GM12872 (cell line): ENCODE results near the gene NECTIN1.

ENCODE experiments used
- TF ChIP-seq, protein P1 (sequence below): IDR thresholded peaks from 3 replicates; pipeline ENCODE4 v1.5.1; 2011; ENCODE audit warnings: low read depth, mild to moderate bottlenecking, low read length, moderate library complexity; ENCODE audit not compliant: insufficient read depth

Gene NECTIN1

GRCh38 chr11:119677840-119678239, 51.2 kb downstream of the NECTIN1 start:
- TF ChIP-seq, protein P1, sequence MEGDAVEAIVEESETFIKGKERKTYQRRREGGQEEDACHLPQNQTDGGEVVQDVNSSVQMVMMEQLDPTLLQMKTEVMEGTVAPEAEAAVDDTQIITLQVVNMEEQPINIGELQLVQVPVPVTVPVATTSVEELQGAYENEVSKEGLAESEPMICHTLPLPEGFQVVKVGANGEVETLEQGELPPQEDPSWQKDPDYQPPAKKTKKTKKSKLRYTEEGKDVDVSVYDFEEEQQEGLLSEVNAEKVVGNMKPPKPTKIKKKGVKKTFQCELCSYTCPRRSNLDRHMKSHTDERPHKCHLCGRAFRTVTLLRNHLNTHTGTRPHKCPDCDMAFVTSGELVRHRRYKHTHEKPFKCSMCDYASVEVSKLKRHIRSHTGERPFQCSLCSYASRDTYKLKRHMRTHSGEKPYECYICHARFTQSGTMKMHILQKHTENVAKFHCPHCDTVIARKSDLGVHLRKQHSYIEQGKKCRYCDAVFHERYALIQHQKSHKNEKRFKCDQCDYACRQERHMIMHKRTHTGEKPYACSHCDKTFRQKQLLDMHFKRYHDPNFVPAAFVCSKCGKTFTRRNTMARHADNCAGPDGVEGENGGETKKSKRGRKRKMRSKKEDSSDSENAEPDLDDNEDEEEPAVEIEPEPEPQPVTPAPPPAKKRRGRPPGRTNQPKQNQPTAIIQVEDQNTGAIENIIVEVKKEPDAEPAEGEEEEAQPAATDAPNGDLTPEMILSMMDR: no peak

DNA sequence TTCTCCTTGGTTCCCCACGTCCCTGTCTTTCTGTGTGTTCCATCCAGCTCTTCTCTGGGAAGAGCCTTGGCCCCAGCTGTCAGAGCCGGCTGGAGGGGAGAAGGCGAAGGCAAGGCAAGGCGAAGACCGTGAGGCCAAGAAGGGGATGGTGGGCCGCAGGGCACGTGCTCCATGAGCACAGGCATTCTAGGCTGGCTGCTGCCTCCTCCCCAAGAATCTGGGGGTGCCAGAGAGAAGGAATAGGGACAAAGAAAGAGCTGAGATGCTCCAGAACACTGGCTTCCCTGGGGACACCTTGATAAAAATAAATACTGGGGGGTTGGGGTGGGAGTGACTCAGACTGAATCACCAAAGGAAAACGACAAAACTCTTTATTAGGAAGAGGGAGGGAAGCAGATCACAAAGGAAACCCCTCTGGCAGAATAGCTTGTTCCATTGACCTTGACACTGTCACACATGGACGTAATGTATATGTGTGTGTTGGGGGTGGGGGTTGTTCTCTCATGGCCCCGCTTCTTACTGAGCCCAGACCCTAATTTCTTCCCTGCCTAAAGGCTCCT, 52.5 kb downstream of the NECTIN1 start:
- TF ChIP-seq, protein P1: no peak

- TF ChIP-seq, protein P1: peak; percentile 55
These were observed 55.2 kb downstream of the NECTIN1 start for GRCh38 chr11:119673759-119674336.

- TF ChIP-seq, protein P1: no peak
These were observed 55.8 kb downstream of the NECTIN1 start for GRCh38 chr11:119673052-119673758.

- TF ChIP-seq, protein P1: no peak
These were observed 56.4 kb downstream of the NECTIN1 start for GRCh38 chr11:119672597-119672996.

GRCh38 chr11:119671561-119672015, 57.4 kb downstream of the NECTIN1 start:
- TF ChIP-seq, protein P1: no peak

GRCh38 chr11:119671051-119671450, 57.9 kb downstream of the NECTIN1 start:
- TF ChIP-seq, protein P1: no peak
